ENCODE measurements around the gene SURF6.

The SURF6 gene

DNA sequence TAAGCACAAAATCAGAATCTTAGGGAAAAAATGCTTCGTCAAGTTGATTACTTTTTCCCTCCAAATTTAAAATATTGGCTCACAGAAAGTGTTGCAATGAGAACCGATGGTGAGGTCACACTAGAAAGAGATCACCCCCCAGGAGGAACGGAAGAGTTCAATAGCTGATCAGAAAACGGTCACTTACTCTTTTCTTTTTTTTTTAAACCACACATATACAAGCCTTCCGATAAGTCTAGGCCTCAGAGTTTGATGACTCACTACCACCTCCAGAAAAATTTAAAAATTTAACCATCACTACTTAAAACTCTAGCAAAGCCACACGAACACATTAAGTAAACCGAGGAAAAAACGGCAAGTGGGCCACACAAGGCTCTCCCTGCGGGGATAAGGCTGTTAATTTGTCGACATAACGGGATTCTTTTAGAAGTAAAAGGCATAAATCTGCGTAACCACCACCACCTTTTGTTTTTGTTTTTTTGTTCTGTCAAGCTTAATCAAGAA is 38.7 kb upstream of the SURF6 start:
- peak overlapping the region; percentile 98 for H3K4me3 ChIP-seq (ENCODE audit: low read length)
- TF ChIP-seq, protein P1, sequence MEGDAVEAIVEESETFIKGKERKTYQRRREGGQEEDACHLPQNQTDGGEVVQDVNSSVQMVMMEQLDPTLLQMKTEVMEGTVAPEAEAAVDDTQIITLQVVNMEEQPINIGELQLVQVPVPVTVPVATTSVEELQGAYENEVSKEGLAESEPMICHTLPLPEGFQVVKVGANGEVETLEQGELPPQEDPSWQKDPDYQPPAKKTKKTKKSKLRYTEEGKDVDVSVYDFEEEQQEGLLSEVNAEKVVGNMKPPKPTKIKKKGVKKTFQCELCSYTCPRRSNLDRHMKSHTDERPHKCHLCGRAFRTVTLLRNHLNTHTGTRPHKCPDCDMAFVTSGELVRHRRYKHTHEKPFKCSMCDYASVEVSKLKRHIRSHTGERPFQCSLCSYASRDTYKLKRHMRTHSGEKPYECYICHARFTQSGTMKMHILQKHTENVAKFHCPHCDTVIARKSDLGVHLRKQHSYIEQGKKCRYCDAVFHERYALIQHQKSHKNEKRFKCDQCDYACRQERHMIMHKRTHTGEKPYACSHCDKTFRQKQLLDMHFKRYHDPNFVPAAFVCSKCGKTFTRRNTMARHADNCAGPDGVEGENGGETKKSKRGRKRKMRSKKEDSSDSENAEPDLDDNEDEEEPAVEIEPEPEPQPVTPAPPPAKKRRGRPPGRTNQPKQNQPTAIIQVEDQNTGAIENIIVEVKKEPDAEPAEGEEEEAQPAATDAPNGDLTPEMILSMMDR (conservative IDR thresholded peaks at IDR 0.05; ENCODE audit: low read depth, low read length) = no peak
- DNase-seq (ENCODE audit: low read depth) = no peak

- H3K4me3 ChIP-seq (ENCODE audit: low read length) = no peak overlapping the region
- TF ChIP-seq, protein P1 (conservative IDR thresholded peaks at IDR 0.05; ENCODE audit: low read depth, low read length) = no peak
- DNase-seq (ENCODE audit: low read depth) = no peak
These were observed 36.2 kb upstream of the SURF6 start for GRCh38 chr9:133372144-133372543.

- no peak overlapping the region for H3K4me3 ChIP-seq (ENCODE audit: low read length)
- TF ChIP-seq, protein P1 (conservative IDR thresholded peaks at IDR 0.05; ENCODE audit: low read depth, low read length) = no peak
- DNase-seq (ENCODE audit: low read depth) = no peak
These were observed 35.3 kb upstream of the SURF6 start for GRCh38 chr9:133371261-133371711.

DNA sequence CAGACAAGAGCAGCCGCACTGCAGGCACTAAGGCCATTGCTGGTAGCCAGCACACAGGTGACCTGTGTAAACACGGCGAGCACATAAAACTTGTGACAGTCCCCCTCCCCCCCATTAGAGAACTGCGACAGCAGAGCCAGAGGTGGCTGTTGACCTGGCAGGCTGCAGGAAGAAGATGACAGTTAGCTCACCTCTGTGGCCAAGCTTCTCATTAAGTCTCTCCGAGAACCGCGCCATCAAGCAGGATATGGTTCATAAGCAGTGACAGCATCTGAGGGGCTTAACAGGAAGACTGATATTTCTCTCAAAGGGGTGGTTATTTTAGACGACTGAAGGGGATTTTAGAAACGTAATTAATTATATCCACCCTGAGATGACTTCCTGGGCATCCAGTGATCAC is 34.7 kb upstream of the SURF6 start:
- no peak overlapping the region for H3K4me3 ChIP-seq (ENCODE audit: low read length)
- TF ChIP-seq, protein P1 (conservative IDR thresholded peaks at IDR 0.05; ENCODE audit: low read depth, low read length) = no peak
- no peak for DNase-seq (ENCODE audit: low read depth)

DNA sequence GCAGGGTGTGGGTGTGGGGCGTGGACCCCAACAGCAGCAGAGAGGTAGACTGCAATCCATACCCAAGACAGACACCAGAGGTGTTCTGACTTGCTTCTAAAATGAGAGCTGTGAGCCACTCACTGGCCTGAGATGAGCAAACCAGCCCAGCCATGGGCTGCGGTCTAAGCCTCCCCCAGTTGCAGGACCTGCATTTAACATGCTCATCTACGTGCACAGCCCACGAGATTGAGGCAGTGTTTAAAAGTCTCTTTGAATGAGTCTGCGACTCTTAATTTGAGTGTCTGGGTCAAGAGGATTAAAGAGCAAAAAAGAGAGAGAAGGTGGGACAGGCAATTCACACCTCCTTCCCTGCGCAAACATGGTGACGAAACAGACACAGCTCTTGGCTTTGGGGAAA is 33.9 kb upstream of the SURF6 start:
- TF ChIP-seq, protein P1 (conservative IDR thresholded peaks at IDR 0.05; ENCODE audit: low read depth, low read length) = no peak
- no peak overlapping the region for H3K4me3 ChIP-seq (ENCODE audit: low read length)
- no peak for DNase-seq (ENCODE audit: low read depth)

GRCh38 chr9:133369422-133369821 is 33.4 kb upstream of the SURF6 start:
- no peak overlapping the region for H3K4me3 ChIP-seq (ENCODE audit: low read length)
- TF ChIP-seq, protein P1 (conservative IDR thresholded peaks at IDR 0.05; ENCODE audit: low read depth, low read length) = no peak
- DNase-seq (ENCODE audit: low read depth) = no peak

- DNase-seq (ENCODE audit: low read depth) = no peak
- H3K4me3 ChIP-seq (ENCODE audit: low read length) = no peak overlapping the region
- TF ChIP-seq, protein P1 (conservative IDR thresholded peaks at IDR 0.05; ENCODE audit: low read depth, low read length) = no peak
These were observed 32.4 kb upstream of the SURF6 start for GRCh38 chr9:133368249-133368881.

All from retinal pigment epithelial cell (primary cell).